Testis (tissue), 2 donors: ENCODE results near the gene ATG9B.
"Not testable (repeated sequence)": the region's sequence is repeated elsewhere in the genome, so short reads cannot be mapped to it uniquely, and the experiment has no call there.

ENCODE experiments used
- POLR2A ChIP-seq: fragments of 450-650 bp; IDR thresholded peaks from one replicate; pipeline ENCODE4 v1.6.1; 2017; ENCODE audit warnings: antibody characterized with exemption, mild to moderate bottlenecking, moderate library complexity
- TF ChIP-seq, protein P1 (sequence below), 3 experiments: fragments of 450-650 bp in 2 of 3; fragments of 200-600 bp in 1 of 3; sonication (generic) in 1 of 3; IDR thresholded peaks; one replicate each; pipeline ENCODE4 v1.5.1; 2016 to 2019; ENCODE audit warnings: antibody characterized with exemption in 3 of 3, mild to moderate bottlenecking in 2 of 3, moderate library complexity in 1 of 3

DNA sequence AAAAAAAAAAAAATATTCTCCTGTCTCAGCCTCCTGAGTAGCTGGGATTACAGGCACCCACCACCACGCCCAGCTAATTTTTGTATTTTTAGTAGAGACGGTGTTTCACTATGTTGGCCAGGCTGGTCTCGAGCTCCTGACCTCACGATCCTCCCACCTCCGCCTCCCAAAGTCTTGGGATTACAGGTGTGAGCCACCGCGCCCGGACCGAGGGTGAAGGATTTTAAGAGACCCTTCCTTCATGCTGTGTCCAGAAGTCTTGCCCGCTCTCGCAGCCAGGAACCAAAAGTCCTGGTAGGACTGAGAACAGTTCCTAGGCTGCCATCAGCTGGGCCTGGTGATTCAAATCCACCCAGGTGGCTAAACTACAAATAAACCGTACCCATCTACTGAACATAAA lies 12.7 kb downstream of the ATG9B start:
- not testable (repeated sequence) for TF ChIP-seq POLR2A
- TF ChIP-seq, protein P1, sequence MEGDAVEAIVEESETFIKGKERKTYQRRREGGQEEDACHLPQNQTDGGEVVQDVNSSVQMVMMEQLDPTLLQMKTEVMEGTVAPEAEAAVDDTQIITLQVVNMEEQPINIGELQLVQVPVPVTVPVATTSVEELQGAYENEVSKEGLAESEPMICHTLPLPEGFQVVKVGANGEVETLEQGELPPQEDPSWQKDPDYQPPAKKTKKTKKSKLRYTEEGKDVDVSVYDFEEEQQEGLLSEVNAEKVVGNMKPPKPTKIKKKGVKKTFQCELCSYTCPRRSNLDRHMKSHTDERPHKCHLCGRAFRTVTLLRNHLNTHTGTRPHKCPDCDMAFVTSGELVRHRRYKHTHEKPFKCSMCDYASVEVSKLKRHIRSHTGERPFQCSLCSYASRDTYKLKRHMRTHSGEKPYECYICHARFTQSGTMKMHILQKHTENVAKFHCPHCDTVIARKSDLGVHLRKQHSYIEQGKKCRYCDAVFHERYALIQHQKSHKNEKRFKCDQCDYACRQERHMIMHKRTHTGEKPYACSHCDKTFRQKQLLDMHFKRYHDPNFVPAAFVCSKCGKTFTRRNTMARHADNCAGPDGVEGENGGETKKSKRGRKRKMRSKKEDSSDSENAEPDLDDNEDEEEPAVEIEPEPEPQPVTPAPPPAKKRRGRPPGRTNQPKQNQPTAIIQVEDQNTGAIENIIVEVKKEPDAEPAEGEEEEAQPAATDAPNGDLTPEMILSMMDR (IDR thresholded peaks at IDR 0.05), result not testable (repeated sequence)
